GM21390 (cell line): ENCODE measurements around the gene KRTAP12-3.
"Not testable (repeated sequence)": the region's sequence is repeated elsewhere in the genome, so short reads cannot be mapped to it uniquely, and the experiment has no call there.

Experiments
- ATAC-seq: cut with Tn5 transposase; IDR thresholded peaks from one replicate; pipeline ENCODE4 v1.9.1; 2021; ENCODE audit not compliant: unreplicated experiment

Gene KRTAP12-3

GRCh38 chr21:44627181-44627822, 30.4 kb upstream of the KRTAP12-3 start:
- ATAC-seq = not testable (repeated sequence)

GRCh38 chr21:44627831-44628233, 29.9 kb upstream of the KRTAP12-3 start:
- not testable (repeated sequence) for ATAC-seq

GRCh38 chr21:44628707-44629391, 28.9 kb upstream of the KRTAP12-3 start:
- no peak for ATAC-seq

- no peak for ATAC-seq
These were observed 27.3 kb upstream of the KRTAP12-3 start for GRCh38 chr21:44630440-44630839.

GRCh38 chr21:44632067-44632466, 25.7 kb upstream of the KRTAP12-3 start:
- ATAC-seq = no peak

GRCh38 chr21:44636209-44637017, 21.3 kb upstream of the KRTAP12-3 start:
- ATAC-seq = no peak

- no peak for ATAC-seq
These were observed 20.5 kb upstream of the KRTAP12-3 start, which contains the start of gene KRTAP10-10 for GRCh38 chr21:44637018-44637850. TSS of gene KRTAP10-10 (plus strand) at chr21:44637356. CDS start at chr21:44637418, 62 bp downstream.

- ATAC-seq = not testable (repeated sequence)
These were observed 19.8 kb upstream of the KRTAP12-3 start for GRCh38 chr21:44637851-44638348.

GRCh38 chr21:44638506-44639330, 19.0 kb upstream of the KRTAP12-3 start:
- not testable (repeated sequence) for ATAC-seq

- no peak for ATAC-seq
These were observed 18.4 kb upstream of the KRTAP12-3 start for GRCh38 chr21:44639331-44639655.

- ATAC-seq = no peak
These were observed 17.0 kb upstream of the KRTAP12-3 start for GRCh38 chr21:44640761-44641160.

GRCh38 chr21:44643741-44644310, 13.9 kb upstream of the KRTAP12-3 start:
- no peak for ATAC-seq

GRCh38 chr21:44644878-44645277, 12.9 kb upstream of the KRTAP12-3 start:
- no peak for ATAC-seq

- not testable (repeated sequence) for ATAC-seq
These were observed 11.1 kb upstream of the KRTAP12-3 start, which contains the start of gene KRTAP10-11 for GRCh38 chr21:44646366-44647221. TSS of gene KRTAP10-11 (plus strand) at chr21:44646414. CDS start at chr21:44646459, 45 bp downstream.

- ATAC-seq = no peak
These were observed 10.5 kb upstream of the KRTAP12-3 start for GRCh38 chr21:44647222-44647552.

- ATAC-seq = no peak
These were observed 9.0 kb upstream of the KRTAP12-3 start for GRCh38 chr21:44648557-44649311.

- ATAC-seq = no peak
These were observed 8.1 kb upstream of the KRTAP12-3 start for GRCh38 chr21:44649521-44650100.
